OCI-LY3 (cell line): ENCODE data around the gene LGALS1.

Experiments used
- H2AFZ ChIP-seq: fragments of 200-600, 300-600 bp; shearing (Covaris generic); 2 replicates; pipeline ENCODE4 v1.6.0; 2014; ENCODE audit warnings: antibody characterized with exemption, low read depth, low read length
- H3K27ac ChIP-seq: fragments of 200-600, 300-600 bp; sonication (generic); 2 replicates; pipeline ENCODE4 v1.5.1; 2014; ENCODE audit warnings: mild to moderate bottlenecking, low read length, moderate library complexity, mixed read lengths
- H3K27me3 ChIP-seq: fragments of 200-600, 300-600 bp; sonication (generic); 2 replicates; pipeline ENCODE4 v1.6.1; 2014; ENCODE audit warnings: low read depth, low read length, mixed read lengths
- H3K36me3 ChIP-seq: fragments of 200-600, 300-600 bp; sonication (generic); replicated peaks from 2 replicates; pipeline ENCODE3; 2014; ENCODE audit warnings: low read depth, low read length, mixed read lengths
- H3K4me1 ChIP-seq: fragments of 300-600, 200-600 bp; sonication (generic); 2 replicates; pipeline ENCODE4 v1.6.1; 2014; ENCODE audit warnings: low read length, mixed read lengths
- H3K4me2 ChIP-seq: fragments of 200-600, 300-600 bp; sonication (generic); 2 replicates; pipeline ENCODE4 v1.6.1; 2014; ENCODE audit warnings: low read length, mixed read lengths
- H3K4me3 ChIP-seq: fragments of 300-600, 200-600 bp; sonication (generic); 2 replicates; pipeline ENCODE4 v1.5.1; 2014; ENCODE audit warnings: antibody characterized with exemption, mild to moderate bottlenecking, low read length, moderate library complexity
- H3K79me2 ChIP-seq: fragments of 300-600, 200-600 bp; shearing (Covaris generic); 2 replicates; pipeline ENCODE4 v1.6.1; 2014; ENCODE audit warnings: mild to moderate bottlenecking, low read length, mixed read lengths
- H3K9ac ChIP-seq: fragments of 300-600, 200-600 bp; shearing (Covaris generic); 2 replicates; pipeline ENCODE4 v1.6.0; 2014; ENCODE audit warnings: mild to moderate bottlenecking, low read length, moderate library complexity
- H3K9me3 ChIP-seq: fragments of 200-600, 300-600 bp; shearing (Covaris generic); 2 replicates; pipeline ENCODE4 v1.6.1; 2014; ENCODE audit warnings: low read length, mixed read lengths; ENCODE audit not compliant: insufficient read depth
- H4K20me1 ChIP-seq: fragments of 200-600, 300-600 bp; sonication (generic); 2 replicates; pipeline ENCODE4 v1.6.1; 2016; ENCODE audit warnings: low read length, mixed read lengths; ENCODE audit not compliant: insufficient read depth
- CTCF ChIP-seq: fragments of 200-600, 300-600 bp; sonication (generic); IDR thresholded peaks from 2 replicates; pipeline ENCODE4 v1.5.1; 2014; ENCODE audit warnings: antibody characterized with exemption, low read length, low read depth
- EZH2phosphoT487 ChIP-seq: fragments of 200-600 bp; shearing (Covaris generic); IDR thresholded peaks from 2 replicates; pipeline ENCODE4 v1.6.1; 2018; ENCODE audit warnings: antibody characterized with exemption, mixed run types, low read depth

Gene LGALS1

DNA sequence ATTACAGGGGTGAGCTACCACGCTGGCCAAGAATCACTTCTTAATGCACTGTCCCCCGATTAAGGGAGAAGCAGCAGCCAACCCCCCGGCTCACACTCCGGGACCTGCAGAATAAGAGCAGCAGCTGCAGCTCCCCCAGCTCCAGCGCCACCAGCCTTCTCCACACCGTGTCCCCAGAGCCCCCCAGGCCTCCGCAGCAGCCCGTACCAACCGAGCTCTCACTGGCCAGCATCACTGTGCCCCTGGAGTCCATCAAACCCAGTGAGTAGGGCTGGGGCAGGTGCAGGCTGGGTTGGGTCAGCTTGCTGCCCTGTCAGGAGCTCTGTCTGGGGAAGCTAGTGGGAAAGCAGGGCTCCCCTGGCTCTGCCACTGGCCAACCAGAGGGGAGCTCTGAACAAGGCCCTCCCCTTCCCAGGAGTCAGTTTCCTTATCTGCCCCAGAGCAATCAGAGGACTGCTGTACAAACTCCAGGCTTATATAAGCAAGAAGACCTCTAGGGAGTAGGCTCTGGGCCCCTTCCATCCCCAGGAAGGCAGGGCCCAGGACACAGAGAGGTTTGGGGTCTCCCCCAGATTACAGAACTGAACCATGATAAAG is 44.5 kb upstream of the LGALS1 start:
- Histone ChIP-seq H3K4me1 (peaks cover 75% of the 10 kb centered on the region), H3K27me3 (no peaks in the 10 kb centered on the region), H4K20me1 (no peaks in the 10 kb centered on the region), H3K79me2 (no peaks in the 10 kb centered on the region; the same call in 1 of the 2 replicates), H3K9me3 (no peaks in the 10 kb centered on the region), H3K4me2 (no peak overlapping the region), H3K4me3 (no peak overlapping the region), H2AFZ (no peak overlapping the region), H3K9ac (no peak overlapping the region), H3K36me3 (peaks cover 14% of the 10 kb centered on the region), H3K27ac (no peak overlapping the region)
- TF ChIP-seq CTCF (no peak), EZH2phosphoT487 (no peak)

DNA sequence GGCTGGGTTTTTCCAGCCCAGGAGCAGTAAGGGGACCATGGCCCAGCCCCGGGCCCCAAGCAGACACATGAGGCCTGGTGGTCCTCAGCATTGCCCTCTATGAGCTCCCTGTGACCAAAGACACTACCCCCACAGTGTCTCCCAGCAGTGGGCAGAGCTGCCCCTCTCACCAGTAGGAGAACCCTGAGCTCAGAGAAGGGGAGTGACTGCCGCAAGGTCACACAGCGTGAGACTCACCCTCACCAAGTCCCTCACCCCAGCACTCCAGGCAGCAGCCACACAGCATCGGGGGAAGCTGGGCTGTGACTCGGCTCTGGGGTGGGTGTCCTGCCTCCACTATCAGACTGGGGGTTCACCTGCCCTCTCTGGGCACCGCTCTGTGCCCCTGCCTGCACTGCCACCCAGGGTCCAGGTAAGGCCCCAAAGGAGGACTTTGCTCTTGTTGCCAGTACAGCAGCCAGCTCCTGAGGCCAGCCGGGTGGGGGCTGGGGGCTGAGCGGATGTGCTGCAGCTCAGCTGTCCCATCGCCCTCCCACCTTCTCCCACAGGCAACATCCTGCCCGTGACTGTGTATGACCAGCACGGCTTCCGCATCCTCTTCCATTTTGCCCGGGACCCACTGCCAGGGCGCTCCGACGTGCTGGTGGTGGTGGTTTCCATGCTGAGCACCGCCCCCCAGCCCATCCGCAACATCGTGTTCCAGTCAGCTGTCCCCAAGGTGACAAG is 43.8 kb upstream of the LGALS1 start:
- Histone ChIP-seq H3K9ac (peak overlapping the region; percentile 88; the same call in 1 of the 2 replicates), H3K79me2 (no peaks in the 10 kb centered on the region; the same call in 1 of the 2 replicates), H3K9me3 (no peaks in the 10 kb centered on the region), H3K36me3 (peaks cover 14% of the 10 kb centered on the region), H3K4me3 (no peak overlapping the region), H3K27ac (peak overlapping the region; percentile 97), H2AFZ (no peak overlapping the region), H3K27me3 (no peaks in the 10 kb centered on the region), H3K4me2 (0 out of 2 replicates have a peak overlapping the region, but pooled peaks have one; percentile 93), H3K4me1 (peaks cover 75% of the 10 kb centered on the region), H4K20me1 (no peaks in the 10 kb centered on the region)
- no peak for TF ChIP-seq EZH2phosphoT487
- no peak for TF ChIP-seq CTCF

DNA sequence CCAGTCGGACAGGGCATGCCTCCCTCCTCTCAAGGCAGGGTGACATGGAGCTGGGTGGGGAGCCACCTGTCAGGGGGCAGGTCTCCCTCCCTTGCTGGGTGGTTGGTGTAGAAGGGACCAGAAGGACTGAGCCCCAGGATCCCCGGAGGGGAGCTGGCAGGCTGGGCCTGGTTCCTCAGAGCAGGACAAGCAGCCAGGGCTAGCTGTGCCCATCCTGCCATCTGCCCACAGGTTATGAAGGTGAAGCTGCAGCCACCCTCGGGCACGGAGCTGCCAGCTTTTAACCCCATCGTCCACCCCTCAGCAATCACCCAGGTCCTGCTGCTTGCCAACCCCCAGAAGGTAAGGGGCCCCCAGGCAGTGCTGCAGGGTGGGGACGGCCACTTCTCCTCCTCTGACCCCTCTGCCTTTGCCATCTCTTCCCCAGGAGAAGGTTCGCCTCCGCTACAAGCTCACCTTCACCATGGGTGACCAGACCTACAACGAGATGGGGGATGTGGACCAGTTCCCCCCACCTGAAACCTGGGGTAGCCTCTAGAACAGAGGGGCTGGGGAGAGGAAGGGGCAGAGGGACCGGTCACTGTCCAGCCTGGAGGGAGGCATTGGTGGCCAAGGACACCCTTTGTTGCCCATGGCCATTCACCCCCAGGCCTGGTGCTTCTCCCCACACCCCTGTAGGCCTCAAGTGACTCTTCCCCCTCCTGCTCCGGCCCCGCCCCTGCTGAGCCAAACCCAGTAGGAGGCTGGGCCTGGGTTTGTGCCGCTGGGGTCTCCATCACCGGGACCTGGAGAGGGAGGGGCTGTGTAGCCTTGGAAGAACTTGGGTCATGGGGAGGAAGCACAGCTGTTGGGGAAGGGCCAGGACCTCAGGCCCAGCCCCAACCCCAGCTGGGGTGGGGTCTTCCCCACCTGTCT is 43.0 kb upstream of the LGALS1 start:
- Histone ChIP-seq H3K4me2 (peak overlapping the region; percentile 93), H2AFZ (no peak overlapping the region), H3K27me3 (no peaks in the 10 kb centered on the region), H3K4me1 (peaks cover 74% of the 10 kb centered on the region), H3K9me3 (no peaks in the 10 kb centered on the region), H3K4me3 (peak overlapping the region; percentile 68), H3K9ac (peak overlapping the region; percentile 88), H4K20me1 (no peaks in the 10 kb centered on the region), H3K27ac (peak overlapping the region; percentile 97), H3K36me3 (peaks cover 14% of the 10 kb centered on the region), H3K79me2 (no peaks in the 10 kb centered on the region)
- TF ChIP-seq EZH2phosphoT487 (no peak), CTCF (no peak)
